ENCODE data around the gene EPGN.

DNA sequence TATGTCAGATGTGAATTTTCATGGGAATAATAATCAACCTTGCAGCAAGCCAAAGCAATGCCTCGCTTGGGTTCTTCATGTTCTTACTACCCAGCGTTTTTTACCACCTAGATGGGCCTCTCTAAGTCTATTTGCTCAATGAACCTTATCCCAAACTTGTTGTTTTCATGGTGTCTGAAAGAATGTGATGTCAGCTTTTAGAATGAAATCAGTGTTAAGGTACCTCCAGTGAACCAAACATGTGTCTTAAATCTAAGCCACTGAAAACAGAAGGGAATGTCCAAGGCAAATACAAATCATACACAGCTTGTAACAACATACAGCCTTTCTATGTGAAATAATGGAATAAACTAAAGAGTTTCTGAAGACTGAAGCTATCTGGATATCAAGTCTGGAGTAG lies 6.7 kb downstream of the EPGN start:
- TF ChIP-seq, protein P1, sequence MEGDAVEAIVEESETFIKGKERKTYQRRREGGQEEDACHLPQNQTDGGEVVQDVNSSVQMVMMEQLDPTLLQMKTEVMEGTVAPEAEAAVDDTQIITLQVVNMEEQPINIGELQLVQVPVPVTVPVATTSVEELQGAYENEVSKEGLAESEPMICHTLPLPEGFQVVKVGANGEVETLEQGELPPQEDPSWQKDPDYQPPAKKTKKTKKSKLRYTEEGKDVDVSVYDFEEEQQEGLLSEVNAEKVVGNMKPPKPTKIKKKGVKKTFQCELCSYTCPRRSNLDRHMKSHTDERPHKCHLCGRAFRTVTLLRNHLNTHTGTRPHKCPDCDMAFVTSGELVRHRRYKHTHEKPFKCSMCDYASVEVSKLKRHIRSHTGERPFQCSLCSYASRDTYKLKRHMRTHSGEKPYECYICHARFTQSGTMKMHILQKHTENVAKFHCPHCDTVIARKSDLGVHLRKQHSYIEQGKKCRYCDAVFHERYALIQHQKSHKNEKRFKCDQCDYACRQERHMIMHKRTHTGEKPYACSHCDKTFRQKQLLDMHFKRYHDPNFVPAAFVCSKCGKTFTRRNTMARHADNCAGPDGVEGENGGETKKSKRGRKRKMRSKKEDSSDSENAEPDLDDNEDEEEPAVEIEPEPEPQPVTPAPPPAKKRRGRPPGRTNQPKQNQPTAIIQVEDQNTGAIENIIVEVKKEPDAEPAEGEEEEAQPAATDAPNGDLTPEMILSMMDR (IDR thresholded peaks at IDR 0.05; ENCODE audit: insufficient read depth, low read depth, low read length) = no peak
- TF ChIP-seq EZH2 (IDR thresholded peaks at IDR 0.05; ENCODE audit: insufficient read depth, low read length) = no peak

All from astrocyte (in vitro differentiated cells and primary cell).